Measurements from ENCODE around the gene LONP1.

GRCh38 chr19:5643060-5643459 lies 76.9 kb downstream of the LONP1 start:
- TF ChIP-seq EZH2 (optimal IDR thresholded peaks at IDR 0.05; ENCODE audit: low read depth, low read length) (no peak), CTCF (IDR thresholded peaks at IDR 0.05; ENCODE audit: low read length) (no peak)
